CD4-positive, alpha-beta T cell (primary cell): ENCODE results near the gene PGM3. TPM values are rescaled to one million over a fixed set of nuclear protein-coding genes. Genes with fewer than 3 reads are reported as not detected.

Experiments
- ATAC-seq: fragments of 200-7000 bp; cut with Tn5 transposase; one replicate; pipeline ENCODE4 v1.10.0; 2022; ENCODE audit warnings: mild to moderate bottlenecking; ENCODE audit not compliant: poor library complexity
- CTCF ChIA-PET: fragments of 350-600 bp; sonication (Branson Sonifier 250); formaldehyde crosslinking; loops from one replicate; lab custom pipeline; 2021; ENCODE audit warnings: antibody characterized with exemption, inconsistent platforms; lab: Charles Lee
- POLR2A ChIA-PET: fragments of 350-600 bp; sonication (Branson Sonifier 250); formaldehyde crosslinking; loops from one replicate; lab custom pipeline; 2021; ENCODE audit warnings: antibody characterized with exemption, inconsistent platforms; lab: Charles Lee
- DNase-seq, 14 experiments: peaks; one replicate each; pipeline ENCODE4 v3.0.0-alpha.2; 2013 to 2020; ENCODE audit warnings: mixed read lengths in 2 of 14
- H3K27ac ChIP-seq, 2 donors: one replicate each; pipeline versions ENCODE4 v1.5.1 to v1.7.0; 2013; ENCODE audit warnings: low read length in 2 of 2, low read depth in 1 of 2, mild to moderate bottlenecking in 1 of 2
- H3K27me3 ChIP-seq, 2 experiments: 1 replicate in 1 of 2; 2 replicates in 1 of 2; pipeline versions ENCODE4 v1.6.1 to v1.7.0; 2013; ENCODE audit warnings: low read length in 2 of 2, control low read depth in 1 of 2, mild to moderate bottlenecking in 1 of 2, moderate library complexity in 1 of 2; ENCODE audit not compliant: insufficient read depth in 2 of 2, control insufficient read depth in 1 of 2
- H3K36me3 ChIP-seq: one replicate; pipeline ENCODE4 v1.6.1; 2013; ENCODE audit warnings: low read length, control low read depth; ENCODE audit not compliant: insufficient read depth
- H3K4me1 ChIP-seq: one replicate; pipeline ENCODE4 v1.6.1; 2013; ENCODE audit warnings: low read length, control low read depth; ENCODE audit not compliant: insufficient read depth
- H3K4me3 ChIP-seq: one replicate; pipeline ENCODE4 v1.5.1; 2013; ENCODE audit warnings: mild to moderate bottlenecking, low read length, moderate library complexity
- H3K9me3 ChIP-seq, 2 experiments: 1 replicate in 1 of 2; 2 replicates in 1 of 2; pipeline versions ENCODE4 v1.6.1 to v1.7.0; 2013; ENCODE audit warnings: low read length in 2 of 2, mild to moderate bottlenecking in 2 of 2, control low read depth in 1 of 2, moderate library complexity in 1 of 2; ENCODE audit not compliant: control insufficient read depth in 1 of 2, insufficient read depth in 1 of 2
- H3K27ac Mint-ChIP-seq: one replicate; pipeline ENCODE4 v1.8.0; 2020; ENCODE audit warnings: mixed read lengths
- H3K27me3 Mint-ChIP-seq: one replicate; pipeline ENCODE4 v1.8.0; 2021; ENCODE audit warnings: mixed read lengths
- H3K36me3 Mint-ChIP-seq: one replicate; pipeline ENCODE4 v1.8.0; 2021; ENCODE audit warnings: low read depth, mixed read lengths
- H3K4me1 Mint-ChIP-seq: one replicate; pipeline ENCODE4 v1.8.0; 2021; ENCODE audit warnings: low read depth, mixed read lengths
- H3K4me3 Mint-ChIP-seq: one replicate; pipeline ENCODE4 v1.8.0; 2020; ENCODE audit warnings: mild to moderate bottlenecking, mixed read lengths
- H3K9me3 Mint-ChIP-seq: one replicate; pipeline ENCODE4 v1.8.0; 2020; ENCODE audit warnings: mixed read lengths
- intact Hi-C, 2 experiments: fragments of 100-400 bp; cut with DNase I in 1 of 2; cut with micrococcal nuclease in 1 of 2; formaldehyde crosslinking; loops; one replicate each; pipeline versions ENCODE4 v1.15.1 to v1.9.0; 2023 to 2025; cut with DNase I, micrococcal nuclease
- total RNA-seq, 174 experiments: library from RNA in 2 of 174; stranded (reverse) in 2 of 174; gene quantifications; one replicate each; pipeline ENCODE4 v1.2.3 and lab custom pipeline; 2021 to 2026
- TF ChIP-seq, protein P1 (sequence below): fragments of 200-600 bp; IDR thresholded peaks from one replicate; pipeline ENCODE4 v1.8.0; 2022; ENCODE audit warnings: antibody characterized with exemption, mild to moderate bottlenecking

The PGM3 gene
- total RNA-seq, 2 experiments from 2014 or later = 22.6 to 25.3 TPM

DNA sequence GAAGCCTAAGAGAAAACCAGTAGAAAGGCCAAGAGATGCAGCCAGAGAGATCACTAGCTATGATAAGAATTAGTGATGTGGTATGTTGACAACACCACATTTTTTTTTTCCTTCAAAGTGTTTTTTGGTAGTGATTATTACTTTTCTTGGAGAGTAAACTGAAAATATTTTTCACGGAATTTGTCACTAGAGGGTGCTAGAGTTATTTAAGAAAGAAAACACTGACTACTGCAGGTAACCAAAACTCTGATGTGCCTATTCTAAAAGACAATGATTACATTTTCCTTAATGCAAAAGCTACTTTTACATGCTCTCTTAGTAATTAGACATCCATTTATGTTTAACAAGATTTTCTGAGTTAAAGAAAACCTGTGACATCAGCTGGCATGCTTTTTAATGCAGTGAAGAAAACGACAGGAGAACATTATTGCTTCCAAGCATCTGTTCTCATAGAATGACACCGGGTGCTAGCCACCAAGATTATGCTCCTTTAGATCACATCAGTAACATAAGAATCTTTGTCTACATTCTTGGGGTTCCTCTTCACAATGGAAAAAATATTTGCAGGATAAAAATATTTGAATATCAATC, 28.9 kb upstream of the PGM3 start:
- Histone ChIP-seq H3K9me3 (no peaks in the 10 kb centered on the region), H3K36me3 (no peaks in the 10 kb centered on the region), H3K4me3 (no peak overlapping the region), H3K27ac (no peak overlapping the region), H3K27me3 (no peaks in the 10 kb centered on the region), H3K4me1 (no peaks in the 10 kb centered on the region)
- H3K27me3 Mint-ChIP-seq = no peaks in the 10 kb centered on the region
- ATAC-seq = no peak
- H3K9me3 Mint-ChIP-seq = no peaks in the 10 kb centered on the region
- no peak overlapping the region for H3K4me3 Mint-ChIP-seq
- TF ChIP-seq, protein P1, sequence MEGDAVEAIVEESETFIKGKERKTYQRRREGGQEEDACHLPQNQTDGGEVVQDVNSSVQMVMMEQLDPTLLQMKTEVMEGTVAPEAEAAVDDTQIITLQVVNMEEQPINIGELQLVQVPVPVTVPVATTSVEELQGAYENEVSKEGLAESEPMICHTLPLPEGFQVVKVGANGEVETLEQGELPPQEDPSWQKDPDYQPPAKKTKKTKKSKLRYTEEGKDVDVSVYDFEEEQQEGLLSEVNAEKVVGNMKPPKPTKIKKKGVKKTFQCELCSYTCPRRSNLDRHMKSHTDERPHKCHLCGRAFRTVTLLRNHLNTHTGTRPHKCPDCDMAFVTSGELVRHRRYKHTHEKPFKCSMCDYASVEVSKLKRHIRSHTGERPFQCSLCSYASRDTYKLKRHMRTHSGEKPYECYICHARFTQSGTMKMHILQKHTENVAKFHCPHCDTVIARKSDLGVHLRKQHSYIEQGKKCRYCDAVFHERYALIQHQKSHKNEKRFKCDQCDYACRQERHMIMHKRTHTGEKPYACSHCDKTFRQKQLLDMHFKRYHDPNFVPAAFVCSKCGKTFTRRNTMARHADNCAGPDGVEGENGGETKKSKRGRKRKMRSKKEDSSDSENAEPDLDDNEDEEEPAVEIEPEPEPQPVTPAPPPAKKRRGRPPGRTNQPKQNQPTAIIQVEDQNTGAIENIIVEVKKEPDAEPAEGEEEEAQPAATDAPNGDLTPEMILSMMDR = peak; percentile 65
- ChIA-PET CTCF (interaction anchor here (0.6 to 1.5 kb wide), 4 partner anchors 15 to 1031 kb away, joined by 3 to 4 read pairs (median 4); no protein-coding TSS in a partner anchor), POLR2A (interaction anchor here (0.6 to 1.6 kb wide), 2 partner anchors 156 to 826 kb away, joined by 3 read pairs; no protein-coding TSS in a partner anchor)
- no peaks in the 10 kb centered on the region for H3K36me3 Mint-ChIP-seq
- DNase-seq = peak in 3 of 14 experiments; percentile 43 to 45 (median 45)
- H3K4me1 Mint-ChIP-seq = no peaks in the 10 kb centered on the region
- no peak overlapping the region for H3K27ac Mint-ChIP-seq
- intact Hi-C loops = loop anchor here (2.0 to 5.0 kb wide), 2 partner anchors 295 kb away; no protein-coding TSS in a partner anchor

DNA sequence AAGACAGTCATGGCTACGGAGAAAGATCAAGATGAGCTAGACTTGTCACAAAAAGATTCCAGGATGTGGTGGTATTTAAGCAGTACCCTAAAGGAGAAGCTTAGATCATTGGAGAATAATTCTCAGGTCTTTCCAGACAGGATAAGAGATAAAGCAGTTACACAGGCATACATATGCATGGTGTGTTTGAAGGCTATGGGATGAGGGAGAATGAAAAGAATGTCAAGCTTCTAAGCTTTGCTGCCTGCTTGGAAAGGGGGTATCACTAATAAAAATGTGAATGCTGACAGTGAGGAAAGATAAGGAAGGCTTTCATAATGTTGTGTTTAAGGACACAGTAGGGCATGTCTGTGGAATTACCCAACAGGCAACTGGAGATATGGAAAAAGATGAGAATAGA, 28.2 kb upstream of the PGM3 start:
- H3K9me3 ChIP-seq = no peaks in the 10 kb centered on the region
- H3K4me1 ChIP-seq = no peaks in the 10 kb centered on the region
- no peaks in the 10 kb centered on the region for H3K36me3 ChIP-seq
- ChIA-PET CTCF (interaction anchor here (1.0 kb wide), 1 partner anchor 315 kb away, joined by 4 read pairs; no protein-coding TSS in a partner anchor), POLR2A (interaction anchor here (1.6 kb wide), 1 partner anchor 155 kb away, joined by 3 read pairs; no protein-coding TSS in a partner anchor)
- Mint-ChIP-seq H3K4me3 (no peak overlapping the region), H3K36me3 (no peaks in the 10 kb centered on the region), H3K4me1 (no peaks in the 10 kb centered on the region), H3K27ac (no peak overlapping the region), H3K27me3 (no peaks in the 10 kb centered on the region), H3K9me3 (no peaks in the 10 kb centered on the region)
- DNase-seq (no peak), ATAC-seq (no peak)
- TF ChIP-seq, protein P1 = no peak
- intact Hi-C loops = loop anchor here in 1 of 2 experiments (5.0 kb wide), 1 partner anchor 296 kb away; no protein-coding TSS in a partner anchor
- no peak overlapping the region for H3K27ac ChIP-seq
- no peak overlapping the region for H3K4me3 ChIP-seq
- H3K27me3 ChIP-seq = no peaks in the 10 kb centered on the region

DNA sequence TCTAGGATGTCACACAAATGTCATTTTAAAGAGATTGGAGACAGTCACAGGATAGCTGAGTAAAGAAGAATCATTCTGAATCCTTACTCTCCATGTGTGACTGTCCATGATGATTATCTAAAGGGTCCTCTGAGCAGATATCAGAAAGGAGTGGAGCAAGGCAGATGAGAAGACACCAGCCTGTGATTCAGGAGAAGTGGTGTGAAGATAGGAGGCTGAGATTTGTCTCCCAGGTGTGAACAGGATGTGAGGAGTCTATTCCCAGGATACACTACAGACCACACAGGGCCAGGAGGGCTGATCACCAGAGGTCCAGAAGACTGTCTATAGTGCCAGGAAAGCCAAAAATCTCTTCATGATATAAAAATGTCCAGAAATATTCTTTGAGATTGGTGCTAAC, 27.1 kb upstream of the PGM3 start:
- CTCF ChIA-PET = interaction anchor here (0.7 kb wide), 1 partner anchor 58 kb away, joined by 4 read pairs; no protein-coding TSS in a partner anchor
- H3K4me1 Mint-ChIP-seq = no peaks in the 10 kb centered on the region
- POLR2A ChIA-PET = no interaction called here
- H3K36me3 Mint-ChIP-seq = no peaks in the 10 kb centered on the region
- ATAC-seq = no peak
- H3K9me3 Mint-ChIP-seq = no peaks in the 10 kb centered on the region
- Histone ChIP-seq H3K4me3 (no peak overlapping the region), H3K9me3 (no peaks in the 10 kb centered on the region), H3K27ac (no peak overlapping the region), H3K27me3 (no peaks in the 10 kb centered on the region), H3K4me1 (no peaks in the 10 kb centered on the region), H3K36me3 (no peaks in the 10 kb centered on the region)
- no peak overlapping the region for H3K27ac Mint-ChIP-seq
- no peaks in the 10 kb centered on the region for H3K27me3 Mint-ChIP-seq
- no peak overlapping the region for H3K4me3 Mint-ChIP-seq
- TF ChIP-seq, protein P1 = no peak
- DNase-seq = no peak
- intact Hi-C loops = loop anchor here in 1 of 2 experiments (5.0 kb wide), 1 partner anchor 297 kb away; no protein-coding TSS in a partner anchor
